HG02884 (cell line): ENCODE results near the gene CAAP1.
"Not testable (repeated sequence)": the region's sequence is repeated elsewhere in the genome, so short reads cannot be mapped to it uniquely, and the experiment has no call there.

ENCODE experiments used
- ATAC-seq: cut with Tn5 transposase; IDR thresholded peaks from one replicate; pipeline ENCODE4 v1.9.1; 2021; ENCODE audit warnings: mild to moderate bottlenecking, moderate library complexity; ENCODE audit not compliant: unreplicated experiment

CAAP1 gene, protein sequence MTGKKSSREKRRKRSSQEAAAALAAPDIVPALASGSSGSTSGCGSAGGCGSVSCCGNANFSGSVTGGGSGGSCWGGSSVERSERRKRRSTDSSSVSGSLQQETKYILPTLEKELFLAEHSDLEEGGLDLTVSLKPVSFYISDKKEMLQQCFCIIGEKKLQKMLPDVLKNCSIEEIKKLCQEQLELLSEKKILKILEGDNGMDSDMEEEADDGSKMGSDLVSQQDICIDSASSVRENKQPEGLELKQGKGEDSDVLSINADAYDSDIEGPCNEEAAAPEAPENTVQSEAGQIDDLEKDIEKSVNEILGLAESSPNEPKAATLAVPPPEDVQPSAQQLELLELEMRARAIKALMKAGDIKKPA

DNA sequence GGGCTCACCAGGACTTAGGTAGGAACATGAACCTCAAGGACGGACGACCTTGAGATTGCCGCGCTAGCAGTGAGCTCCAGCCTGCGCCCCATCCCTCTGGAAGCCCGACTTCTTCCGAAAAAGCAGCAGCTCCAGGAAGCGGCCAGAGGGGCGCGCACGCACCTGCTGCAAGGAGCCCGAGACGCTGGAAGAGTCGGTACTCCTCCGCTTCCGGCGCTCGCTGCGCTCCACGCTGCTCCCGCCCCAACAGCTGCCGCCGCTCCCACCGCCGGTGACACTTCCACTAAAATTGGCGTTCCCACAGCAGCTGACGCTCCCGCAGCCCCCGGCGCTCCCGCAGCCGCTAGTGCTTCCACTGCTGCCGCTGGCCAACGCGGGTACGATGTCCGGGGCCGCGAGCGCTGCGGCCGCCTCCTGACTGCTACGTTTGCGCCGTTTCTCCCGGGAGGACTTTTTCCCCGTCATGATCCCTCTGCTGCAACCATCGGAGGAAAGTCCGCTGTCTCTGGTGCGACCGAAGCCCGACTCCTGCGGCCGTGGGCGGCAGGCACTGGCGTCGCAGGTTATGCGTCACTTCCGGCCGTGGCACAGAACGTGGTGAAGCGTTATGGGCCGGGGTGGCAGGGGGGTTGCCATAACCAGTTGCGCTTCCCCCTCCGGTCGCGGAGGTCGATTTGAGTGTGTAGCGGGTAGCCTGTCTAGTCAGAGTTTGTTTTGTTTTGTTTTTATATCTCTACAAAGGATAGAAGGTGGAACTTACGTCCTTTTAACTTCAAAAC is at the start of gene CAAP1:
CAAP1 (minus strand) TSS at position 552 of the 779 bp plus-strand sequence; CDS start at position 465, 87 bp downstream.
- peak; percentile 86 for ATAC-seq

DNA sequence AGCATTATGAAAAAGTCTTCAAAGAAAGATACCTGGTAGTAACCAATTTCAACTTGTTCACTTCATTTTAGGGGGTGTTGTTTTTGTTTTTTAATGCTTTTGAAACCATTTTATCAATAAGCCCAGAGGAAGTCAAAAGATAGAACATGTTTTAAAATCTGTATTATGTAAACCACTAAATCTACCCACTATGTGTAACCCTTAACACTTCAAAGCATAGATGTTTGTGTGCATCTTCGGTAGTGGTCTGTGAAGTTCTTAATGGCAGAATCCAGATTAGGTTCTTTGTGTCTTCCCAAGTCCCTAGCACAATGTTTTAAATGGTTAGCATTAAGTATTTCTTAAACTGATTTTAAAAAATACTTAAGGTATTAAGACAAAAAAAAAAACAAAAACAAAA is 48.2 kb upstream of the CAAP1 start:
- no peak for ATAC-seq

DNA sequence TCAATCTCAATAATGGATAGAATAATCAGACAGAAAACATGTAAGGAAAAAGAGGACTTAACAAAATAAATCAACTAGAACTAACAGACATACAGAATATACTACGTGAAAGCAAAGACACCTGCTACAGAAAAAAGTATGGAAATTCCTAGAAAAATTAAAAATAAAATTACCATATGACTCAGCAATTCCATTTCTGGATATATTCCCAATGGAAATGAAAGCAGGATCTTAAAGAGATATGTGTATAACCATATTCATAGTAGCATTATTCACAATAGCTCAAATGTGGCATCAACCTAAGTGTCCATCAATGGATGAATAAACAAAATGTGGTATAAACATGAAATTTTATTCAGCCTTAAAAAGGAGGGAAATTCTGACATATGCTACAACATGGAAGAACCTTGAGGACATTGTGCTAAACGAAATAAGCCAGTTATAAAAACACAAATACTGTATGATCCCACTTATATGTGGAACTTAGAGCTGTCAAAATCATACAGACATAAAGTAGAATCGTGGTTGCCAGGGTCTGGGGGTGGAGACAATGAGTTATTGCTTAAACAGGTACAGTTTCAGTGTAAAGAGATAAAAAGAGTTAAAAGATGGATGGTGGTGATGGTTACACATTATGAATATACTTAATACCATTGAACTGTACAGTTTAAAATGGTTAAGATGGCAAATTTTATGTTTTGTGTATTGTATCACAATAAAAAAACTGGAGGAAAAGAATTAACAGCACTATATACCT is 47.5 kb upstream of the CAAP1 start:
- no peak for ATAC-seq

DNA sequence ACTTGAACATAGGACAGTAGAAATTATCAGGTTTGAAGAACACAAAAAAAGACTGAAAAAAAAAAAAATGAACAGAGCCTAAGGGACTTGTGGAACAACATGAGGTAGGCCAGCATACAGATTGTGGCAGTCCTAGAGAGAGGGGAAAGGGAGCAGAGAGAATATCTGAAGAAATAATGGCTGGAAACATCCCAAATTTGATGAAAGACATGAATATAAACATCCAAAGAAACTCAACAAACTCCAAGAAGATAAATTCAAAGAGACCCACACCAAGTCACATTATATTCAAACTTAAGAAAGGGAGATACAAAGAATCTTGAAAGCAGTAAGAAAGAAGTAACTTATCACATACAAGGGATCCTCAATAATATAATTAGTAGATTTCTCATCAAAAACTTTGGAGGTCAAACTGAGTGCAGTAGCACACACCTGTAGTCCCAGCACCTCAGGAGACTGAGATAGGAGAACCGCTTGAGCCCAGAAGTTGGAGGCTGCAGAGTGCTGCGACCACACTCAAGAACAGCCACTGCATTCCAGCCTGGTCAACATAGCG is 45.3 kb upstream of the CAAP1 start:
- no peak for ATAC-seq

DNA sequence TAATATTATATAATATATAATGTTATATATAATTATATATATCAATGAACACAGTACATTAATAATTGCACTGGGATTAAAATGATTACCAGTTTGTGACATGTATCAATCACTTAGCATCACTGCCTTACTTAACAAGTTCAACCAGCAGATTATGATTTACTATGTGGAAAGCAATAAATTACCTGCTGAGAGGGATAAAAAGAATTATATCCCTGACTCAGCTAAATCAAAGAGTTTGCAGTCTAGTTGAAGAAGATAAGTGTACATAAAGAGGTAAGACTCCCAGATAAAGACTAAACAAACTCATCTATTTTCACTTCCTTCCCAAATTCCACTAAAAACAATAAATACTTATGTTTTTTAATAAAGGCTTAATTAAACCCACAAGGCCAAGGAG is 43.2 kb upstream of the CAAP1 start:
- ATAC-seq = no peak

DNA sequence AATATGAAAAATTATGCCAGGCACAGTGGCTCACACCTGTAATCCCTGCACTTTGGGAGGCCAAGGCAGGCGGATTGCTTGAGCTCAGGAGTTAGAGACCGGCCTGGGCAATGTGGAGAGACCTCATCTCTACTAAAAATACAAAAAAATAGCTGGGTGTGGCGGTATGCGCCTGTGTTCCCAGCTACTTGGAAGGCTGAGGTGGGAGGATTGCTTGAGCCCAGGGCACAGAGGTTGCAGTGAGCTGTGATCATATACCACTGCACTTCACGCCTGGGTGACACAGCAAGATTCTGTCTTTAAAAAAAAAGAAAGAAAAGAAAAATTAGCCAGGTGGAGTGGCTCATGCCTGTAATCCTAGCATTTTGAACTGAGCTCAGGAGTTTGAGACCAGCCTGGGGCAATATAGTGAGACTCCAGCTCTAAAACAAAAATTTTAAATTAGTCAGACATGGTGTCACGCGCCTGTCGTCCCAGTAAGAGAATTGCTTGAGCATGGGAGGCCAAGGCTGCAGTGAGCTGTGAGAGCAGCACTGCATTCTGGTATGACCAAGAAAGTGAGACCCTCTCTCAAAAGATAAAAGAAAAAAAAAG is 36.4 kb upstream of the CAAP1 start:
- no peak for ATAC-seq

DNA sequence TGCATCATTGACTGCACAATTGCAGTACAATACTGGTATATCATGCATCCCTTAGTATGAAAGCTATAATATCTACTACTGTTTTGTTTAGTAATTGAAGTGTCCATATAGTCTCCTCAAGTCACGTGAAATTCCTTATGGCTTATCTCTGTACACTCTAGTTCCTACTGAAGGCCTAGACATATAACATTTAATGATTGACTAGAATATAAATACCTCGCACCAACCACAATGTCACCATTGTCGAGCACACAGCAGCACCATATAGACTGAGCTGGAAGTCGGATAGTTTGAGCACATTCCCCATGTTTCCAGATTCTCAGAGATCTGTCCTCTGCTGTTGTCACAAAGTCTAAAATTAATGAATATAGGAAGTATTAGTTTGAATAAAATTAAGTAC is 33.0 kb upstream of the CAAP1 start:
- no peak for ATAC-seq

DNA sequence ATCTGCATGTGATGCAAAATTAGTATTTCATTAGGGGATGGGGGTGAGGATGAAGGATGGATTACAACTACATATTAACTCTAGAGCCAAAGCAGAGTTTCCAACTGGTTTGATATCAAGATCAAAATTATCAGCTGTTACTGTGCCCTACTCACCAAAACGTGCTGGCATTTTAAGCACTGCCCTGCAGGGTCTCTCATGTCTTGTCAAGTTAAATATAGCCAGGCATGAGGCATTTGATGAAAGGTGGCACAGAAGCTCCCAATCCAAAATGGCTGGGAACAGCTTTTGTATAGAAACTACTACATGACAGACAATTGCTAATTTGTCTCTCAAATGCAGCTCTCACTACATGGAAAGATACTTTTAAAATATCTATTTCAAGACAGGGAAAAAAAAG is 27.1 kb upstream of the CAAP1 start:
- no peak for ATAC-seq

DNA sequence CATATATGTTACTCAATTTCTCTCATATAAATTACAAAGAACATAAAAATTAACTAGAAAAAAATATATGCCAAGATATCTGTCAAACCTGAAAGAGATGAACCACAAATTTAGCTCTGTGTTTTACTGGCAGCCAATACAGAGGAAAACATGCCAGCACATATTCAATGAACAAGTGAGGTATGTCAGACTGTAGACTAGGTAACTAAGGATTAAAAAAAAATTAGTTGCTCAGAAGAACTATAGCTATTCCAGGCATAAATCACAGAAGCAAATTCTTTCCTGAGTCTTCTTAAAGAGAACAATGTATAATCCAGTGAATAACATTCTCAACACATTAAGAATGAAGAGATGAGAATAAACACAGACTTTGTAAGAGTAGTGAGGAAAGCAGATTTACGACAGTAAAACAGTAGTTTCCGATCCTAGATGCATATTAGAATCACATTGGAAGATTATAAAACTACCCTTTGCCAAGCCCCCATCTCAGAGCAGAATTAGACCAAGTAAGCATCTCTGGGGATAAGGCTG is 20.6 kb upstream of the CAAP1 start:
- no peak for ATAC-seq

DNA sequence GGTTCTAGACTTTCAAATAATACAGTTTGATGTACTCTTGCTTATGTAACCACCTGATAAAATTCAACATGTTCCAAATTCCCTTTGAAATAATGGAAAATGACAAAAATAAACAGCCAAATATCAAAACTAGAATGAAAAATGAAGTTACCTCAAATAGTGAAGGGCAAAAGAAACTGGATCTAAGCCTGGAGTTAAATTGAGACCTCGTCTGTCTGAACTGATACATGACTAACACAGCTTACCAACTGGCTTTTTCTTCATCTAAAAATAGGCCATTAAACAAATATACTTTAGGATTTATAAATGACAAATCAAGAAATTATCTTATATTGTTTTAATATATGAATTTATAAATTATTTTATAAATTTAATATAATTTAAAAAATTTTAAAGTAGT is 12.1 kb upstream of the CAAP1 start:
- no peak for ATAC-seq

DNA sequence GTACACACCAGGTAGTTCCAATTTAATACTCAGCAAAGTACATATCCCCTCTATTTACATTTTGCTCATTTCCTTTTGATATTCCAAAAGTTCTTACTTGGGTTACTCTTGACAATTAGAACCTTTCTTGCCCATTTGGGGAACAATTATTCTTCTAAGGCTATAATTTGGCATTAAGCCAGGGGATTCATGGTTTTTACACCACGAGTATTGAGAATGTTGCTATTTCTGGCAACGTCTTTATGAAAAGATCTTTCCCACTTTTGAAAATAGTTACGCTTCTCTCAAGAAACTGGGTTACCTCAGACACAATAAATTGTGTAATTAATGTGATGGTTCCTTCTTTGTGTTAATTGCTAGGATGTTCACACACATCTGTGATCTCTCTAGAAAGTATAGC is 11.5 kb upstream of the CAAP1 start:
- ATAC-seq = no peak

DNA sequence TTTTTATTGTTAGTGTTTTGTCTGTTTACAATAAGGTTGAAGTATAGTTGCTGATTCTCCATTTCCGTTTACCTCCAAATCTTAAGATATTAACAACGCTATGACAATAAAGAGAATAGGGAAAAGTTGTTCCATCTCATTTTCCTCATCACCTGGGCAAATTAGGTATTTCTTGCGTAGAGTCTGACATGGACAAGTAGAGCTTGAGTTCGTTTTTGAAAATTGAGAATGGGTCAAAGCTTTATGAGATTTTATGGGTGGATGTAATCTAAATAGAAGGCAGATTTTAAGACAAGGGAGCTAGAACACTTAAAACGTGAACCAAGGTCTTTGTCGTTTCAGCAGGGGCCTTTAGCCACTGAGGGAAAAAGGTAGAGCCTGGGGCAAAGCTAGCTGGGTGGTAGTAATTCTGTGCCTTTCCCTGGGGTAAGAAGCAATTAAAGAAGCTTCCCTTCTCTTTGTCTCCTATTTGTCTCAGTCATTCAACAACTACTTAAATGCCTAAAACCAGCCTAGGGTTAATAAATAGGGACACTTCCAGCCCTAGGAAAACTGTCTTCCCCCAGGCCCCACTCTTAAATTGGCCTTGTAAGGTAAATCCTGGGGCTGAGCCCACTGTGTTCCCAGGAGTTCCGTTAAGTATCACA is 551 bp upstream of the CAAP1 start:
- no peak for ATAC-seq

DNA sequence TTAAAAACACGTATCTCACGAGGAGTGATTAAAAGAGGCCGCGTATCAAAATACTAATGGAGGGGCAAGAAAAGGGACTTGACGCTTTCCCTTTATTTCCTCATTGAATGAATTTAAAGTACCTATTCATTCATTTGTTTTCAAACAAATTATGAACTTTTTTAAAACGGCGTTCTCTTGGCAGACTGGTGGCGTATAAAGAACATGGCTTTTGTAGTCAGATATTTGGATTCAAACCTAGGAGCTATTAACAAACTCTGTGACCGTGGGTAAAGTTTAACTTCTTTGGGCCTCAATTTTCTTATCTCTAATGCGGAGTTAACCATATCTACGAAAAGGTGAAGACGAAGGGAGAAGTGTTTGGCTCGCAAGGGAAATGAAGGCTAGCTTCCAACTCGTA is 876 bp downstream of the CAAP1 start:
- no peak for ATAC-seq

DNA sequence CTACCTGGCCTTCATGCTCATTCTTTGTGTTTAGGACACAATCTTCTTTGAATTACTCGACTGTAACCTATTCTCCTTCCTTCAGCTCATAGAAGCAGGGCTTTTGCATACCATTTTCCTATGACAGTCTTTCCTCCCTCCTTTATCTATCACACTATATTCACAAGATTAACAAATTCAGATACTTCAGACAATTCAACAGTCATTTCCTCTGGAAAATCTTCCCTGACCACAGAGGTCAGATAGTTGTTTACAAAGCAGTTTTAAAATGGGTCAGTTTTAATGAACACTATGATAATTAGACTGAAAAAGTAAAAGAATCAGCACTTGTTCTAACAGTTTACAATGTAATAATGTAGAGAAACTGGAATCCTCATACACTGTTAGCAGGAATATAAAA is 4.3 kb downstream of the CAAP1 start:
- no peak for ATAC-seq

DNA sequence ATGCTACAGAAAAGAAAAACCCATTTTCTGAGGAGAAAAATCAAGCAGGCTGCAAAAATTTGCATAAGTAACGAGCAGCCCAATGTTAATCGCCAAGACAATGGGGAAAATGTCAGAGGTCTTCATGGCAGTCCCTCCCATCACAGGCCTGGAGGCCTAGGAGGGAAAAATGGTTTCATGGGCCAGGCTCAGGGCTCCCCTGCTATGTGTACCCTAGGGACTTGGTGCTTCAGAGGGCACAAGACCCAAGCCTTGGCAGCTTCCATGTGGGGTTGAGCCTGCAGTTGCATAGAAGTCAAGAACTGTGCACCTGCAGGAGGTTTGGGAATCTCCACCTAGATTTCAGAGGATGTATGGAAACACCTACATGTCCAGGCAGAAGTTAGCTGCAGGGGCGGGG is 10.4 kb downstream of the CAAP1 start:
- no peak for ATAC-seq

DNA sequence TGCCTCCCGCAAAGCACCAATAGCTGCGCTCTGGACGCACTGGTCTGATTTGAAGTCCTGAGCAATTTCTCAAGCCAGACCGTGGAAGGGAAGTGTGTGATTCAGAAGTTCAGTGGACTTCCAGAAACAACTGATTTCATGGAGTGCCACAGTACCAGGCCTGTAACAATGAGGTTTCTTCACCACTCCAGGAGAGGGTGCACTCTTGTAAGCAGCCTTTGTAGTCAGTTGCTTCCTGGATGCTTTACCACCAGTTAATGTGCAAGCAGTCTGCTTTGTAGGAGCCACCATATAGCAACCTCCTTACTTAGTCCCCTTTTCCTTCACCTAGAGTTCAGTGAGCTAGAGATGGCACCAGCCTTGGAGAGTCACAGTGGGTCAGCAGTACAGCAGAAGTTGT is 12.3 kb downstream of the CAAP1 start:
- ATAC-seq = no peak

DNA sequence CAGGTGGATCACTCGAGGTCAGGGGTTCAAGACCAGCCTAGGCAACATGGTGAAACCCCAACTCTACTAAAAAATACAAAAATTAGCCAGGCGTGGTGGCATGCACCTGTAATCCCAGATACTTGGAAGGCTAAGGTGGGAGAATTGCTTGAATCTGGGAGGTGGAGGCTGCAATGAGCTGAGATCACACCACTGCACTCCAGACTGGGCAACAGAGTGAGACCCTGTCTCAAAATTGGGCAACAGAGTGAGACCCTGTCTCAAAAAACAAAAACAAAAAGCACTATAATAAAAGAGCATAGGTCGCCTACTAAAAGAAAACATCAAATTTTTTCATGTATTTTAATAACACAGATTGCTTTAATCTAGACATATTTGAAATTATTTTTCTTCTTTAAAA is 17.4 kb downstream of the CAAP1 start:
- not testable (repeated sequence) for ATAC-seq

DNA sequence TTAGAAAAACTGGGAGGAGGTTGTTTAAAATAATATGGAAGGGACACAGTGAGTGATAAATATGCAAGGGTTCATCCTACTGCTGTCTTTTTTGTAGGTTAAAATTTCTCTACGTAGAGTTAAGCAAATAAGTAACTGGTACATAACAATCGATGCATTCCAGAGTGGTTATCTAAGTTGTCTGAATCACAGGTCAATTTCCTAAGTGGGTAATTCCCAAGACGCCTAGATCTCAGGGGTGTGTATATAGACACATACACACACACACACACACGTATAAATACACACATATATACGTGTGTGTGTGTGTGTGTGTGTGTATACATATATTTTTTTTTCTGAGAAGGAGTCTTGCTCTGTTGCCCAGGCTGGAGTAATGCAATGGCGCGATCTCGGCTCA is 22.3 kb downstream of the CAAP1 start:
- no peak for ATAC-seq

DNA sequence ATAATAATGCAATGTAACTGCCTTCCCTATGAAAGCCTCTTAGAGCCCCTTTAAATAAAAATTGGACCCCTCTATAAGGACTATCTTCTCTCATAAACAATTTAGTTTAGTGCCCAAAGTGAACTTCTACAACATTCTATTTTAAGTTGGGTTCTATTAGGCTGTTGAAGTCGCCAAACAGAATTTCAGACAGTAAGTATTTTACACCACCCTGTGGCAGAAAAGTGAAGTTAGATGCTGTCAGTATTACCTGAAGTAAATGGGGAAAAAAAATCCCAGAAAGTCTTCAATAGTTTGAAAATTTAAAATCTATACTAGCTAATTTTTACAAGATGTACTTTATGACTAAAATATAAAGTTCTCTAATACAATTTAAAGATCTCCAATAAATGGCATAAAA is 29.5 kb downstream of the CAAP1 start:
- no peak for ATAC-seq

DNA sequence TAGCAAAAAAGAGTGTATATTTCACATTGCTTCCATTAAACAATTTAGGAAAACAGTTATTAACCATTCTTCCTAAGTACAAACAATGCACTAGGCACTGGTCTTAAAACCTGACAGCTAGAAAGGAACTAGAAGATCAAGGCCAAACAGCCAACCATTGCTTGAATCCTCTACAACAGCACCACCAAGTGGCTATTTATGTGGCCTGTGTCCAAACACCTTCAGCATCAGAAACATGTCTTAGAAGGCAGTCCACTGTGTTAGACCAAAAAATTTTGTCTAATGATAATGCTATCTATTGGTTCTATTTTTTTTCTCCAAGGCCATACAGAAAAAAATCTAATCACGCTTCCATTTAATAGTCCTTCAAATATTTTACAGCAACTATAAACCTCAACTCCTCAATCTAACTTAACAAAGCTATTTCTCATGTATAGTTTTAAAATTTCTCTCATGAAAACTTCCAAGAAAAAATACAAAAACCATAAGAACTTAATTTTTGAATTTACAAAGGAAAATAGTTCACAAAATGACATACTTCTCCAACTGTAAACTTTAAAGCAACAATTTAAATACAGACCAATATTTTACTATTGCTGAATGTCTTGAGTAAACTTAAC is 36.1 kb downstream of the CAAP1 start:
- ATAC-seq = peak; percentile 81
